H9 (cell line): ENCODE measurements around the gene TNFAIP3. TPM values are rescaled to one million over a fixed set of nuclear protein-coding genes. Genes with fewer than 3 reads are reported as not detected.

Source experiments
- DNase-seq: peaks from one replicate; pipeline ENCODE4 v3.0.0-alpha.2; 2017
- H2AFZ ChIP-seq: one replicate; pipeline ENCODE4 v1.6.1; 2013; ENCODE audit warnings: mild to moderate bottlenecking, low read length, control low read depth, moderate library complexity
- H2AK5ac ChIP-seq: 2 replicates; pipeline ENCODE4 v1.6.1; 2013; ENCODE audit warnings: low read length, control low read depth, mixed read lengths; ENCODE audit not compliant: insufficient read length
- H2BK120ac ChIP-seq: one replicate; pipeline ENCODE4 v1.6.1; 2013; ENCODE audit warnings: low read depth, mild to moderate bottlenecking, low read length, control low read depth, inconsistent platforms; ENCODE audit not compliant: poor library complexity, severe bottlenecking
- H2BK12ac ChIP-seq: 2 replicates; pipeline ENCODE4 v1.6.1; 2013; ENCODE audit warnings: low read length, control low read depth, mixed read lengths, low read depth; ENCODE audit not compliant: insufficient read length
- H2BK15ac ChIP-seq: 2 replicates; pipeline ENCODE4 v1.6.1; 2013; ENCODE audit warnings: low read depth, low read length, control low read depth
- H2BK20ac ChIP-seq: one replicate; pipeline ENCODE4 v1.6.1; 2013; ENCODE audit warnings: low read depth, mild to moderate bottlenecking, low read length, control low read depth, inconsistent platforms; ENCODE audit not compliant: poor library complexity, severe bottlenecking
- H2BK5ac ChIP-seq: 2 replicates; pipeline ENCODE4 v1.6.1; 2013; ENCODE audit warnings: low read length, control low read depth, mixed read lengths; ENCODE audit not compliant: insufficient read length
- H3K14ac ChIP-seq: 2 replicates; pipeline ENCODE4 v1.6.1; 2013; ENCODE audit warnings: low read length, control low read depth; ENCODE audit not compliant: insufficient read depth
- H3K18ac ChIP-seq: 2 replicates; pipeline ENCODE4 v1.6.1; 2013; ENCODE audit warnings: low read depth, mild to moderate bottlenecking, mixed read lengths, low read length, control low read depth; ENCODE audit not compliant: insufficient read length
- H3K23ac ChIP-seq: 2 replicates; pipeline ENCODE4 v1.6.1; 2013; ENCODE audit warnings: low read length, control low read depth, mixed read lengths, low read depth; ENCODE audit not compliant: insufficient read length
- H3K23me2 ChIP-seq: 2 replicates; pipeline ENCODE4 v1.6.1; 2013; ENCODE audit warnings: low read depth, mild to moderate bottlenecking, mixed read lengths, low read length, control low read depth; ENCODE audit not compliant: insufficient read length, poor library complexity, severe bottlenecking
- H3K27ac ChIP-seq: 2 replicates; pipeline ENCODE4 v1.5.1; 2013; ENCODE audit warnings: low read length, control low read depth, mixed read lengths, low read depth; ENCODE audit not compliant: insufficient read length
- H3K27me3 ChIP-seq: 2 replicates; pipeline ENCODE4 v1.6.1; 2013; ENCODE audit warnings: low read length, control low read depth, inconsistent platforms; ENCODE audit not compliant: insufficient read depth
- H3K4ac ChIP-seq: 2 replicates; pipeline ENCODE4 v1.6.1; 2013; ENCODE audit warnings: low read depth, mild to moderate bottlenecking, control low read depth, inconsistent platforms, low read length, moderate library complexity
- H3K4me1 ChIP-seq: 2 replicates; pipeline ENCODE4 v1.6.1; 2013; ENCODE audit warnings: low read length, control low read depth, inconsistent platforms; ENCODE audit not compliant: insufficient read depth
- H3K4me2 ChIP-seq: 2 replicates; pipeline ENCODE4 v1.6.1; 2013; ENCODE audit warnings: low read length, control low read depth, mixed read lengths; ENCODE audit not compliant: insufficient read length, insufficient read depth
- H3K56ac ChIP-seq: 2 replicates; pipeline ENCODE4 v1.6.1; 2013; ENCODE audit warnings: low read depth, mild to moderate bottlenecking, mixed read lengths, low read length, control low read depth; ENCODE audit not compliant: insufficient read length
- H3K79me1 ChIP-seq: 2 replicates; pipeline ENCODE4 v1.6.1; 2013; ENCODE audit warnings: low read depth, mild to moderate bottlenecking, moderate library complexity, low read length, control low read depth, inconsistent platforms; ENCODE audit not compliant: insufficient read depth, poor library complexity, severe bottlenecking
- H3K79me2 ChIP-seq: 2 replicates; pipeline ENCODE4 v1.6.1; 2013; ENCODE audit warnings: low read length, control low read depth, inconsistent platforms; ENCODE audit not compliant: insufficient read depth
- H3K9ac ChIP-seq: 2 replicates; pipeline ENCODE4 v1.6.1; 2013; ENCODE audit warnings: low read length, control low read depth, mixed read lengths; ENCODE audit not compliant: insufficient read length; ENCODE audit errors: extremely low read depth
- H3K9me3 ChIP-seq: one replicate; pipeline ENCODE4 v1.6.1; 2013; ENCODE audit warnings: low read depth, low read length, inconsistent platforms; ENCODE audit not compliant: control insufficient read depth
- H3T11ph ChIP-seq: one replicate; pipeline ENCODE4 v1.6.1; 2013; ENCODE audit warnings: mild to moderate bottlenecking, low read length, control low read depth, inconsistent platforms
- H4K20me1 ChIP-seq: one replicate; pipeline ENCODE4 v1.6.1; 2013; ENCODE audit not compliant: control insufficient read depth, insufficient read length, insufficient read depth
- H4K5ac ChIP-seq: 2 replicates; pipeline ENCODE4 v1.6.1; 2013; ENCODE audit warnings: low read depth, mild to moderate bottlenecking, mixed read lengths, low read length, control low read depth; ENCODE audit not compliant: insufficient read length
- H4K8ac ChIP-seq: replicated peaks from 2 replicates; pipeline ENCODE4 v1.6.1; 2013; ENCODE audit warnings: low read length, control low read depth, mixed read lengths, low read depth; ENCODE audit not compliant: insufficient read length
- H4K91ac ChIP-seq: 2 replicates; pipeline ENCODE4 v1.6.1; 2013; ENCODE audit warnings: low read depth, mild to moderate bottlenecking, moderate library complexity, mixed read lengths, low read length, control low read depth; ENCODE audit not compliant: insufficient read length
- H3K27ac Mint-ChIP-seq, 3 experiments: 2 replicates in 2 of 3; 3 replicates in 1 of 3; pipeline ENCODE4 v1.8.0; 2020 to 2021; ENCODE audit warnings: mixed read lengths in 3 of 3, mild to moderate bottlenecking in 1 of 3, moderate library complexity in 1 of 3
- H3K27me3 Mint-ChIP-seq: 2 replicates; pipeline ENCODE4 v1.8.0; 2021; ENCODE audit warnings: low read depth, mild to moderate bottlenecking, moderate library complexity, mixed read lengths
- H3K36me3 Mint-ChIP-seq, 3 experiments: 2 replicates in 2 of 3; 3 replicates in 1 of 3; pipeline ENCODE4 v1.8.0; 2020 to 2021; ENCODE audit warnings: low read depth in 3 of 3, mixed read lengths in 3 of 3; ENCODE audit not compliant: insufficient read depth in 1 of 3
- H3K4me1 Mint-ChIP-seq, 2 experiments: 2 replicates each; pipeline ENCODE4 v1.8.0; 2020; ENCODE audit warnings: mixed read lengths in 2 of 2
- H3K4me3 Mint-ChIP-seq, 2 experiments: 2 replicates in 1 of 2; 3 replicates in 1 of 2; pipeline ENCODE4 v1.8.0; 2020 to 2021; ENCODE audit warnings: mild to moderate bottlenecking in 2 of 2, mixed read lengths in 2 of 2, moderate library complexity in 1 of 2
- H3K9me3 Mint-ChIP-seq, 2 experiments: 2 replicates in 1 of 2; 3 replicates in 1 of 2; pipeline ENCODE4 v1.8.0; 2020; ENCODE audit warnings: mild to moderate bottlenecking in 2 of 2, mixed read lengths in 2 of 2, moderate library complexity in 1 of 2
- CTCF ChIP-seq: fragments of 200-600 bp; sonication (generic); conservative IDR thresholded peaks from 3 replicates; pipeline ENCODE4 v1.8.0; 2021; ENCODE audit warnings: antibody characterized with exemption, mild to moderate bottlenecking
- WGBS: extraction: QIAGEN DNeasy Blood & Tissue Kit; methylation state at CpG from one replicate; pipeline ENCODE4 v1.1.7; 2013; ENCODE audit warnings: missing lambda C conversion rate, low lambda C conversion rate, mixed read lengths; ENCODE audit not compliant: insufficient read length; ENCODE audit errors: extremely low coverage; 5-methylcytosine and 5-hydroxymethylcytosine counted together
- total RNA-seq: library from RNA; stranded (reverse); gene quantifications from 2 replicates; pipeline ENCODE4 v1.2.1, GENCODE V29; 2021

TNFAIP3 gene
- total RNA-seq, 1 experiment from 2014 or later = 3.7 TPM

DNA sequence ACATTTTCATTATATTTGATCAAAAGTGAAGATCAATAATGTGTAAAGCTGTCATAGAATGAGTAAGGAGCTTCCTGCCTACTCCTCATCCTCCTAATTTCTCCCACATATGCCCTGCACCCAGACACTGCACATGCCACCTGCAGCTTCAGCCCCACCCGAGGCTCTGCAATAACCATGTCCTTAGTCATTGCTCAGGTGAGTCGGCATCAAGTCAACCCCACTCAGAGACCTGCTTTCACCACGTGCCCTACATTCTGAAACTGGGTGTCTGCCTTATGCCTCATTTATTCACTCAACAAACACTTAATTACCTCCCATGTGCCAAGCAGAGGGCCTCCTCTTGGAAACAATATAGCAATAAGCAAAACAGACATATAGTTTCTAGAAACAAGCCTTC, 15.4 kb upstream of the TNFAIP3 start:
- no CpG with 5 or more reads among the region's 3 CpGs for WGBS

More for the DNA sequence above, 15.4 kb upstream of the TNFAIP3 start:
- H4K5ac ChIP-seq = no peak overlapping the region
- H3K4me2 ChIP-seq = no peak overlapping the region
- H3K18ac ChIP-seq = no peak overlapping the region
- H3K27ac ChIP-seq = no peak overlapping the region
- H3K4ac ChIP-seq = no peak overlapping the region
- no peak overlapping the region for H2AFZ ChIP-seq
- H3K79me1 ChIP-seq = no peaks in the 10 kb centered on the region
- H2BK120ac ChIP-seq = no peak overlapping the region
- H3K27ac Mint-ChIP-seq = no peak overlapping the region
- H3T11ph ChIP-seq = no peak overlapping the region
- no peaks in the 10 kb centered on the region for H3K27me3 ChIP-seq
- no peak overlapping the region for H3K14ac ChIP-seq
- no peak for TF ChIP-seq CTCF
- no peak overlapping the region for H3K56ac ChIP-seq
- no peak overlapping the region for H4K91ac ChIP-seq
- H3K4me1 Mint-ChIP-seq = no peaks in the 10 kb centered on the region
- no peak overlapping the region for H3K9ac ChIP-seq
- no peak overlapping the region for H3K4me3 Mint-ChIP-seq
- no peaks in the 10 kb centered on the region for H3K79me2 ChIP-seq
- no peak overlapping the region for H3K23ac ChIP-seq
- H3K9me3 Mint-ChIP-seq = 0 out of 5 replicates have a peak, but pooled peaks cover 0 to 3% of the 10 kb centered on the region in 2 experiments
- no peaks in the 10 kb centered on the region; a peak in 1 of 7 replicates for H3K36me3 Mint-ChIP-seq
- H3K23me2 ChIP-seq = no peaks in the 10 kb centered on the region
- no peaks in the 10 kb centered on the region for H3K9me3 ChIP-seq
- H4K8ac ChIP-seq = no peak overlapping the region
- no peak overlapping the region for H2AK5ac ChIP-seq
- H4K20me1 ChIP-seq = no peaks in the 10 kb centered on the region
- no peak for DNase-seq
- no peaks in the 10 kb centered on the region for H3K4me1 ChIP-seq
- no peak overlapping the region for H2BK15ac ChIP-seq
- H2BK20ac ChIP-seq = no peak overlapping the region
- H2BK12ac ChIP-seq = no peak overlapping the region
- no peaks in the 10 kb centered on the region; the same call in 1 of the 2 replicates for H3K27me3 Mint-ChIP-seq
- no peak overlapping the region for H2BK5ac ChIP-seq
